Measurements from ENCODE around the gene CLSTN3. TPM values are rescaled to one million over a fixed set of nuclear protein-coding genes. Genes with fewer than 3 reads are reported as not detected.
"Not testable (repeated sequence)": the region's sequence is repeated elsewhere in the genome, so short reads cannot be mapped to it uniquely, and the experiment has no call there.

The CLSTN3 gene
- total RNA-seq, 1 donor = 7.6 TPM

GRCh38 chr12:7106082-7106481, 24.1 kb upstream of the CLSTN3 start:
- no peak for TF ChIP-seq CTCF (IDR thresholded peaks at IDR 0.05; ENCODE audit: extremely low read depth, low read depth, low read length)
- no peak for DNase-seq (ENCODE audit: insufficient read length, low spot score, missing footprints)
- Histone ChIP-seq H2AFZ (ENCODE audit: low read length) (no peak overlapping the region), H3K36me3 (ENCODE audit: insufficient read depth, low read length) (peaks cover 5% of the 10 kb centered on the region), H3K4me2 (ENCODE audit: insufficient read depth, low read length) (no peak overlapping the region), H3K4me1 (ENCODE audit: insufficient read depth, low read length) (peaks cover 25% of the 10 kb centered on the region), H3K27ac (ENCODE audit: low read depth, low read length) (no peak overlapping the region), H4K20me1 (ENCODE audit: insufficient read depth, low read length) (peaks cover 13% of the 10 kb centered on the region), H3K79me2 (ENCODE audit: insufficient read depth, low read length) (peaks cover 32% of the 10 kb centered on the region), H3K27me3 (ENCODE audit: insufficient read depth, low read length) (no peaks in the 10 kb centered on the region), H3K4me3 (ENCODE audit: insufficient read depth, low read length) (no peak overlapping the region), H3K9me3 (ENCODE audit: low read depth, low read length) (no peaks in the 10 kb centered on the region)

- H3K36me3 ChIP-seq (ENCODE audit: insufficient read depth, low read length); DNase-seq (ENCODE audit: insufficient read length, low spot score, missing footprints); H3K27ac ChIP-seq (ENCODE audit: low read depth, low read length); H2AFZ ChIP-seq (ENCODE audit: low read length); H3K4me3 ChIP-seq (ENCODE audit: insufficient read depth, low read length); H3K9me3 ChIP-seq (ENCODE audit: low read depth, low read length); H3K27me3 ChIP-seq (ENCODE audit: insufficient read depth, low read length): not testable (repeated sequence)
- Histone ChIP-seq H3K4me2 (ENCODE audit: insufficient read depth, low read length) (peak overlapping the region; percentile 95), H3K4me1 (ENCODE audit: insufficient read depth, low read length) (peaks cover 16% of the 10 kb centered on the region), H4K20me1 (ENCODE audit: insufficient read depth, low read length) (peaks cover 13% of the 10 kb centered on the region), H3K79me2 (ENCODE audit: insufficient read depth, low read length) (peaks cover 32% of the 10 kb centered on the region)
Measured at GRCh38 chr12:7107181-7107580, 23.0 kb upstream of the CLSTN3 start.

GRCh38 chr12:7107636-7108002, 22.6 kb upstream of the CLSTN3 start:
- H2AFZ ChIP-seq (ENCODE audit: low read length) = peak overlapping the region; percentile 92
- peak overlapping the region; percentile 95 for H3K4me2 ChIP-seq (ENCODE audit: insufficient read depth, low read length)
- peaks cover 5% of the 10 kb centered on the region for H3K36me3 ChIP-seq (ENCODE audit: insufficient read depth, low read length)
- peak overlapping the region; percentile 89 for H3K27ac ChIP-seq (ENCODE audit: low read depth, low read length)
- peak overlapping the region; percentile 87 for H3K4me3 ChIP-seq (ENCODE audit: insufficient read depth, low read length)
- no peaks in the 10 kb centered on the region for H3K27me3 ChIP-seq (ENCODE audit: insufficient read depth, low read length)
- no peak for TF ChIP-seq CTCF (IDR thresholded peaks at IDR 0.05; ENCODE audit: extremely low read depth, low read depth, low read length)
- H3K79me2 ChIP-seq (ENCODE audit: insufficient read depth, low read length) = peaks cover 32% of the 10 kb centered on the region
- H3K4me1 ChIP-seq (ENCODE audit: insufficient read depth, low read length) = peaks cover 12% of the 10 kb centered on the region
- DNase-seq (ENCODE audit: insufficient read length, low spot score, missing footprints) = no peak
- no peaks in the 10 kb centered on the region for H3K9me3 ChIP-seq (ENCODE audit: low read depth, low read length)
- H4K20me1 ChIP-seq (ENCODE audit: insufficient read depth, low read length) = peaks cover 13% of the 10 kb centered on the region

DNA sequence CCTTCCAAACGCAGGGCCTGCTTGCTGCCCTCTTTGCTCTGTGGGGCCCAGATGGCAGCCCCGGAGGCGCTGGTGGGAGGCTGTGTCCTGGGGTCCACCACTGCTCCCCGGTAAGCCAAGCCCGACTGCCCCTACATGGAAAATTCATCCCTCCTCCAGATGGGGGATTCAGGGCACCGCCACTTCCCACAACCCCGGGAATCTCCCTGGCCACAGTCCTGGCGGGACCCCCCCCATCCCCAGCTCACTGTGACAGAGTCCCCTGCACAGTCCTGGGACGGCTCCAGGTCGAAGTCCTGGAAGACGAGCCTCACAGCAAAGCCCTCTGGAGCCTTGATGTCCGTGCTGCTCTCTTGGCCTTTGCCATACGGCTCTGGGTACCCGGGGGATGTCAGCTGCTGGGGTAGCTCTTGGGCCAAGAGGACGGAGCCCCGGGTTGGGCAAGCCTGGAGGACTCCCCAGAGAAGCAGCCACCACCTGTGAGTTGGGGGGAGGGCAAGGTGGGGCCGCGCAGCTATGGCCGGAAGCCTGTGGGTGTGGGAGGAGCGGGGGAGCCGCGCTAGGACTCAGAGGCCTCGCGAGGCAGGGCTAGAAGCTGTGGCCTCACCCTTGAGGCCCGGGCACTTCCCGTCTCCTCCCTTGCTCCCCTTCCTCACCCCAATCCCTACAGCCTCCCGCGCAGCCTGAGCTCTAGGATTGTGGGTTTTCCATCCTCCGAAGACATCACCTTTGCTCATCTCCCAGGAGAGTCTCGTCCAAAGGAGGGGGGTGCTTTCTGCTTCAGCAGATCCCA, 22.0 kb upstream of the CLSTN3 start:
- Histone ChIP-seq H3K9me3 (ENCODE audit: low read depth, low read length) (no peaks in the 10 kb centered on the region), H3K27ac (ENCODE audit: low read depth, low read length) (peak overlapping the region; percentile 89), H4K20me1 (ENCODE audit: insufficient read depth, low read length) (peaks cover 13% of the 10 kb centered on the region), H3K79me2 (ENCODE audit: insufficient read depth, low read length) (peaks cover 32% of the 10 kb centered on the region), H3K4me1 (ENCODE audit: insufficient read depth, low read length) (peaks cover 12% of the 10 kb centered on the region), H3K27me3 (ENCODE audit: insufficient read depth, low read length) (no peaks in the 10 kb centered on the region), H3K36me3 (ENCODE audit: insufficient read depth, low read length) (peaks cover 5% of the 10 kb centered on the region), H3K4me2 (ENCODE audit: insufficient read depth, low read length) (peak overlapping the region; percentile 95), H2AFZ (ENCODE audit: low read length) (peak overlapping the region; percentile 92), H3K4me3 (ENCODE audit: insufficient read depth, low read length) (peak overlapping the region; percentile 87)
- no peak for TF ChIP-seq CTCF (IDR thresholded peaks at IDR 0.05; ENCODE audit: extremely low read depth, low read depth, low read length)
- peak; percentile 94 for DNase-seq (ENCODE audit: insufficient read length, low spot score, missing footprints)

All from osteoblast (primary cell).